ENCODE measurements around the gene HSD11B1L. TPM values are rescaled to one million over a fixed set of nuclear protein-coding genes. Genes with fewer than 3 reads are reported as not detected.
"Not testable (repeated sequence)": the region's sequence is repeated elsewhere in the genome, so short reads cannot be mapped to it uniquely, and the experiment has no call there.

HSD11B1L gene
- total RNA-seq, 1 donor from 2014 or later = 8.4 TPM

DNA sequence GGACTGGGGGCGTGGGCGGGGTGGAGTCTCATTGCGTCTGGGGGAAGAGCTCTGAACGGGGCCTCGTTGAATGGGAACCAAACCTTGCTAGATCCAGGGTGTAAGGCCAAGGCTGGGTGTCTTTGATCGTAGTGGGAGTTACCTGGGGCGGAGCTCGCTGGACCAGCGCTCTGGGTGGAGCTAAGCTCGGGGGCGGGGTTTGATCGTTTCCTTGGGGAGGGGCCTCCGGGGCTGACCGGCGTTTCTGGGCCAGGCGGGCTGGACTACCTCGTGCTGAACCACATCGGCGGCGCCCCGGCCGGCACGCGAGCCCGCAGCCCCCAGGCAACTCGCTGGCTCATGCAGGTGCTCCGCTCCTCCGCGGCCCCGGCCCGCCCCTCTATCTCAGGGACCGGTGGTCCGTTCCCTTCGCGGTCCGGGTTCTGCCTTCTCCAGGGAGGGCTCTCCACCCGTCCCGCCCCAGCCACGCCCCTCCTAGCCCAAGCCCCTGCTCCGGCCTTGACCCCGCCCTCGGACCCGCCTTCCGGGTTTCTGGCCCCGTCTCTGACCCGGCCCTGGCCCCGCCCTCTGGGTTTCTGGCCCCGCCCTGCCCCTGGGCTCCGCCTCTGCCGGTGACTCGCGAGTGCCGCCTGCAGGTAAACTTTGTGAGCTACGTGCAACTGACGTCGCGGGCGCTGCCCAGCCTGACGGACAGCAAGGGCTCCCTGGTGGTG lies 6.0 kb downstream of the HSD11B1L start:
- no peak for FAIRE-seq

DNA sequence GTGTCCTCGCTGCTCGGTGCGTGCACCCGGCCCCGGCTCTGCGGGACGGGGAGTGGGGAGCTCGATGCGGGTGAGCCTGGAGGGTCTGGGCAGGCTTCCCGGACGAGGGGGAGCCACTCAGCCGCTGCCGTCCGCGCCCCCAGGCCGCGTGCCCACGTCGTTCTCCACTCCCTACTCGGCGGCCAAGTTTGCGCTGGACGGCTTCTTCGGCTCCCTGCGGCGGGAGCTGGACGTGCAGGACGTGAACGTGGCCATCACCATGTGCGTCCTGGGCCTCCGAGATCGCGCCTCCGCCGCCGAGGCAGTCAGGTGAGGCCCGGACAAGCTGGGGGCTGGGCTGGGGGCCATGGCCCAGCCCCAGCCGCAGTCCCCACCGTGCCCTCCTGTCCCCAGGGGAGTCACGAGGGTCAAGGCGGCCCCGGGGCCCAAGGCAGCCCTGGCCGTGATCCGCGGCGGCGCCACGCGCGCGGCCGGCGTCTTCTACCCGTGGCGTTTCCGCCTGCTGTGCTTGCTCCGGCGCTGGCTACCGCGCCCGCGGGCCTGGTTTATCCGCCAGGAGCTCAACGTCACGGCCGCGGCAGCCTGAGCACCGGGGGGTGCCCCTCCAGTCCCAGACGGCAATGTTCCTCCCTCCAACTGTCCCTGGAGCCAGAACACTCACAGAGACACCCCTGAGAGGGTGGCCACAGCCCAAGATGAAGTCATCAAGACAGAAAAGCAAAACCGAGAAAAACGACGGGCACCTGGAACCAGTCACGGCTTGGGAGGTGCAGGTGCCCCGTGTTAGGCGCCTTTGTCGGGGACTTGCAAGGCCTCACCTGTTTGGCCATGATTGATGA lies 6.8 kb downstream of the HSD11B1L start:
- peaks cover 24% of the 10 kb centered on the region for H4K20me1 ChIP-seq (ENCODE audit: insufficient read depth, low read length)
- H3K36me3 ChIP-seq (ENCODE audit: insufficient read depth, low read length) = peaks cover 4% of the 10 kb centered on the region
- no peak overlapping the region for H3K4me3 Mint-ChIP-seq (ENCODE audit: unreplicated experiment)
- peaks cover 25% of the 10 kb centered on the region for H3K79me2 ChIP-seq (ENCODE audit: insufficient read depth, low read length)
- H3K27me3 ChIP-seq (ENCODE audit: insufficient read depth, low read length) = no peaks in the 10 kb centered on the region
- DNase-seq (ENCODE audit: low read depth) (no peak), FAIRE-seq (no peak)
- H3K27ac ChIP-seq (ENCODE audit: low read depth, low read length) = no peak overlapping the region
- H3K36me3 Mint-ChIP-seq (ENCODE audit: low read depth, unreplicated experiment) = peaks cover 14% of the 10 kb centered on the region
- H3K4me3 ChIP-seq (ENCODE audit: insufficient read depth, low read depth, low read length) = no peak overlapping the region
- peak overlapping the region; percentile 75 for H2AFZ ChIP-seq (ENCODE audit: low read depth, low read length)
- H3K27me3 Mint-ChIP-seq (ENCODE audit: low read depth, unreplicated experiment) = no peaks in the 10 kb centered on the region
- H3K4me1 ChIP-seq (ENCODE audit: insufficient read depth, low read length) = peaks cover 8% of the 10 kb centered on the region
- H3K9me3 Mint-ChIP-seq (ENCODE audit: unreplicated experiment) = peaks cover 3% of the 10 kb centered on the region
- H3K9ac ChIP-seq (ENCODE audit: low read length) = no peak overlapping the region
- no peak overlapping the region for H3K27ac Mint-ChIP-seq (ENCODE audit: unreplicated experiment)
- H3K4me1 Mint-ChIP-seq (ENCODE audit: low read depth, unreplicated experiment) = peaks cover 6% of the 10 kb centered on the region
- TF ChIP-seq, protein P1, sequence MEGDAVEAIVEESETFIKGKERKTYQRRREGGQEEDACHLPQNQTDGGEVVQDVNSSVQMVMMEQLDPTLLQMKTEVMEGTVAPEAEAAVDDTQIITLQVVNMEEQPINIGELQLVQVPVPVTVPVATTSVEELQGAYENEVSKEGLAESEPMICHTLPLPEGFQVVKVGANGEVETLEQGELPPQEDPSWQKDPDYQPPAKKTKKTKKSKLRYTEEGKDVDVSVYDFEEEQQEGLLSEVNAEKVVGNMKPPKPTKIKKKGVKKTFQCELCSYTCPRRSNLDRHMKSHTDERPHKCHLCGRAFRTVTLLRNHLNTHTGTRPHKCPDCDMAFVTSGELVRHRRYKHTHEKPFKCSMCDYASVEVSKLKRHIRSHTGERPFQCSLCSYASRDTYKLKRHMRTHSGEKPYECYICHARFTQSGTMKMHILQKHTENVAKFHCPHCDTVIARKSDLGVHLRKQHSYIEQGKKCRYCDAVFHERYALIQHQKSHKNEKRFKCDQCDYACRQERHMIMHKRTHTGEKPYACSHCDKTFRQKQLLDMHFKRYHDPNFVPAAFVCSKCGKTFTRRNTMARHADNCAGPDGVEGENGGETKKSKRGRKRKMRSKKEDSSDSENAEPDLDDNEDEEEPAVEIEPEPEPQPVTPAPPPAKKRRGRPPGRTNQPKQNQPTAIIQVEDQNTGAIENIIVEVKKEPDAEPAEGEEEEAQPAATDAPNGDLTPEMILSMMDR (IDR thresholded peaks at IDR 0.05; ENCODE audit: insufficient read depth, low read depth, low read length) = no peak
- TF ChIP-seq EZH2 (IDR thresholded peaks at IDR 0.05; ENCODE audit: insufficient read depth, low read length) = no peak
- H3K9me3 ChIP-seq (ENCODE audit: insufficient read depth, low read depth, low read length) = no peaks in the 10 kb centered on the region
- peak overlapping the region; percentile 81 for H3K4me2 ChIP-seq (ENCODE audit: low read length)

More for the DNA sequence above, 6.0 kb downstream of the HSD11B1L start:
- Histone ChIP-seq H3K79me2 (ENCODE audit: insufficient read depth, low read length) (peaks cover 18% of the 10 kb centered on the region), H3K4me2 (ENCODE audit: low read length) (peak overlapping the region; percentile 81), H3K9me3 (ENCODE audit: insufficient read depth, low read depth, low read length) (no peaks in the 10 kb centered on the region), H3K36me3 (ENCODE audit: insufficient read depth, low read length) (no peaks in the 10 kb centered on the region), H3K27me3 (ENCODE audit: insufficient read depth, low read length) (no peaks in the 10 kb centered on the region), H4K20me1 (ENCODE audit: insufficient read depth, low read length) (peaks cover 17% of the 10 kb centered on the region), H3K4me1 (ENCODE audit: insufficient read depth, low read length) (peaks cover 2% of the 10 kb centered on the region), H3K4me3 (ENCODE audit: insufficient read depth, low read depth, low read length) (peak overlapping the region; percentile 55), H3K27ac (ENCODE audit: low read depth, low read length) (no peak overlapping the region), H3K9ac (ENCODE audit: low read length) (no peak overlapping the region), H2AFZ (ENCODE audit: low read depth, low read length) (peak overlapping the region; percentile 75)
- DNase-seq (ENCODE audit: low read depth) = peak; percentile 58
- H3K27ac Mint-ChIP-seq (ENCODE audit: unreplicated experiment) = no peak overlapping the region
- H3K36me3 Mint-ChIP-seq (ENCODE audit: low read depth, unreplicated experiment) = peaks cover 12% of the 10 kb centered on the region
- H3K4me3 Mint-ChIP-seq (ENCODE audit: unreplicated experiment) = peak overlapping the region; percentile 73
- TF ChIP-seq, protein P1 (IDR thresholded peaks at IDR 0.05; ENCODE audit: insufficient read depth, low read depth, low read length) = peak; percentile 41
- TF ChIP-seq EZH2 (IDR thresholded peaks at IDR 0.05; ENCODE audit: insufficient read depth, low read length) = no peak
- no peaks in the 10 kb centered on the region for H3K4me1 Mint-ChIP-seq (ENCODE audit: low read depth, unreplicated experiment)
- H3K9me3 Mint-ChIP-seq (ENCODE audit: unreplicated experiment) = peaks cover 3% of the 10 kb centered on the region
- no peaks in the 10 kb centered on the region for H3K27me3 Mint-ChIP-seq (ENCODE audit: low read depth, unreplicated experiment)

DNA sequence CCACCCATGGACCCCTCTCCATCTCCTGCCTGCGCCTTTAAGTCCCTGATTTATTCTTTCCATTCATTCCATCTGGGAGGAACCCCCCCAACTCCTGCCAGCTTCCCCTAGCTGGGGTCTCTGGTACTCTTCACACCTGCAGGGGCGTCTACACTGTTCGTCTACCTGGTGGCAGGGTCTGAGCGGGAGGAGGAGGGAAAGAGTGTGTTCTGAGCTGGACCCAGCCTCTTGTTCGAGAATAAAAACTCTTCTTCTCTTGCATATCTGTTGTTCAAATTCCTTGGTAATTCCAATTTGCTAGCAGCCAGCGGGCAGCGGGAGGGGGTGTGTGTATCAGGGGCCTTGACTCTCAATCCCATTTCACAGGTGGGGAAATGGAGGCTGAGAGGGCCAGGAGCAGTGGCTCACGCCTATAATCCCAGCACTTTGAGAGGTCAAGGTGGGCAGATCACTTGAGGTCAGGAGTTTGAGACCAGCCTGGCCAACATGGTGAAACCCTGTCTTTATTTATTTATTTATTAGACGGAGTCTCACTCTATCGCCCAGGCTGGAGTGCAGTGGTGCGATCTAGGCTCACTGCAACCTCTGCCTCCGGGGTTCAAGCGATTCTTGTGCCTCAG lies 7.5 kb downstream of the HSD11B1L start:
- not testable (repeated sequence) for FAIRE-seq; DNase-seq (ENCODE audit: low read depth)

More for the DNA sequence above, 7.5 kb downstream of the HSD11B1L start:
- H3K27ac Mint-ChIP-seq (ENCODE audit: unreplicated experiment); H3K27me3 ChIP-seq (ENCODE audit: insufficient read depth, low read length); H3K4me2 ChIP-seq (ENCODE audit: low read length); H2AFZ ChIP-seq (ENCODE audit: low read depth, low read length); H3K4me1 ChIP-seq (ENCODE audit: insufficient read depth, low read length); H3K27ac ChIP-seq (ENCODE audit: low read depth, low read length); H3K27me3 Mint-ChIP-seq (ENCODE audit: low read depth, unreplicated experiment); H3K9me3 ChIP-seq (ENCODE audit: insufficient read depth, low read depth, low read length); H3K36me3 ChIP-seq (ENCODE audit: insufficient read depth, low read length); H3K4me3 ChIP-seq (ENCODE audit: insufficient read depth, low read depth, low read length); H3K9ac ChIP-seq (ENCODE audit: low read length); H3K9me3 Mint-ChIP-seq (ENCODE audit: unreplicated experiment); H3K4me1 Mint-ChIP-seq (ENCODE audit: low read depth, unreplicated experiment): not testable (repeated sequence)
- Mint-ChIP-seq H3K4me3 (ENCODE audit: unreplicated experiment) (peak overlapping the region; percentile 70), H3K36me3 (ENCODE audit: low read depth, unreplicated experiment) (peaks cover 16% of the 10 kb centered on the region)
- peaks cover 33% of the 10 kb centered on the region for H3K79me2 ChIP-seq (ENCODE audit: insufficient read depth, low read length)
- peaks cover 32% of the 10 kb centered on the region for H4K20me1 ChIP-seq (ENCODE audit: insufficient read depth, low read length)

Data from astrocyte (in vitro differentiated cells and primary cell).